HG03159 (cell line): ENCODE results near the gene SLC49A4.

Source experiments
- ATAC-seq: cut with Tn5 transposase; IDR thresholded peaks from one replicate; pipeline ENCODE4 v1.9.1; 2021; ENCODE audit warnings: mild to moderate bottlenecking, moderate library complexity; ENCODE audit not compliant: unreplicated experiment

The SLC49A4 gene

DNA sequence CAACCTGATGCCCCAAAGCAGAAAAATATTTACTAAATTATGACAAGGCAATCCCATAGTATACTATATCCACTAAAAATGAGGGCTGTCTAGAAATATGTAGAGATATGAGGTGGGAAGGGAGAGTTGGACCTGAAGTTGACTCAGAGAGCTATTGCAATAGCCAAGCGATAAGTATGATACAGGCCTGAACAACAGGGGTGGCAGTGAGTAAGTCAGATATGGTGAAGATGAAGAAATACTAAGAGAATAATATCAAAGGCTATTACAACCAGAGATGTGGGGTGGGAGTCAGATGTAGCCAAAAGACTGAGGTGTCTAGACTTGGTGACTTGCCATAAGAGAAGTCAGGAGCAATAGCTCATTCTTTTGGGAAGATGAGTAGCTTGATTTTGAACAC lies 10.4 kb upstream of the SLC49A4 start:
- no peak for ATAC-seq

DNA sequence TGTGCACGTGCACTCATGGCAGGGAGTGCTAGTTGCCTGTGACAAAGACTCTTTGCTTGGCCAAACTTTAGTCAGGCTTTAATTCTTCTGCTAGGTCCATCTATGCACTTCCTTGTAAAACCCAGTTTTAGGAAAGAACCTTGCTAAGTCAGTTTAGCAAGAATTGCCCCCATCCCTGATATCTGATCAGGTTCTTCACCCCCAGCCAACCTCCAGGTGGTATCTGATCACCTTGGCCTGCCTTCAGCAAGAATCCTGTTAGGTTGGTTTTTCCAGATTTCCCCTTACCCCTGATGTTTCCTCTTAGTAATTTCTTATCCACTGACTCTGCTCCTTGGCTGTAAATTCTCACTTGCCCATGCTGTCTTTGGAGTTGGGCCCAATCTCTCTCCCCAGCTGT lies 9.6 kb upstream of the SLC49A4 start:
- ATAC-seq, result no peak

DNA sequence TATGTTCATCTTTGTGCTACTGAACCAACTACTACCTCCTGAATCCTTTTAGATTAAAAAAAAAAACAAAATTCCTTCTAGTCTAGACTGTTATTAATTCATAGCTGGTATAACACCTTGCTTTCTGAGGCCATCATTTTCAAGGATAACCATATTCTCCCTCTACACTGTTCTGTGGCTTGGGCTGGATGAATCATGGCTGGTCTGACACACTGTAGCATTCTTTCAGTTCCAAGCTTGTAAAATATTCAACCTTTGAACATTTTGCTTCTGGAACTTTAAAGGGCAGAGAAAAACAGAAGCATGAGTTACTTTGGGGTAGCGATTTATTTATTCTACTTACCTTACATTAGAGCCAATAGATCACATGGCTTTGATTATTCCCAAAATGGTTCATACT lies 8.8 kb upstream of the SLC49A4 start:
- no peak for ATAC-seq

DNA sequence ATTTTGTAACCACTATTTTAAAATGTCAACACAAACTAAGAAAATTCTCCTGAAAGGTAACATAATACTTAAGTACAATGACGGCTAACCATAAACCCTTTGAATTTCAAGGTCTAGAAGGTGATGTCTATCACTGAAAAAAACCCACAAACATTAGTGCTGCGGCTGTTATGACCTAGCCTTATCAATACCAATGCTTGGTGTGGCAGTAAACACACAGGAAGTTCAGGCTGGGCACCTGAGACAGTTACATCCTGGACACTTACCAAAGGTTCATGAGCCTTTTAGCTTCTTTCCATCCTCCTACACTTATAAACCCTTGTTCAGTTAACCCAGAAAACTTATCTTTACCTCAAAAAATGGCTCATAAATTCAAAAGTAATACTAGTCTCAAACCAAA lies 7.0 kb upstream of the SLC49A4 start:
- no peak for ATAC-seq

DNA sequence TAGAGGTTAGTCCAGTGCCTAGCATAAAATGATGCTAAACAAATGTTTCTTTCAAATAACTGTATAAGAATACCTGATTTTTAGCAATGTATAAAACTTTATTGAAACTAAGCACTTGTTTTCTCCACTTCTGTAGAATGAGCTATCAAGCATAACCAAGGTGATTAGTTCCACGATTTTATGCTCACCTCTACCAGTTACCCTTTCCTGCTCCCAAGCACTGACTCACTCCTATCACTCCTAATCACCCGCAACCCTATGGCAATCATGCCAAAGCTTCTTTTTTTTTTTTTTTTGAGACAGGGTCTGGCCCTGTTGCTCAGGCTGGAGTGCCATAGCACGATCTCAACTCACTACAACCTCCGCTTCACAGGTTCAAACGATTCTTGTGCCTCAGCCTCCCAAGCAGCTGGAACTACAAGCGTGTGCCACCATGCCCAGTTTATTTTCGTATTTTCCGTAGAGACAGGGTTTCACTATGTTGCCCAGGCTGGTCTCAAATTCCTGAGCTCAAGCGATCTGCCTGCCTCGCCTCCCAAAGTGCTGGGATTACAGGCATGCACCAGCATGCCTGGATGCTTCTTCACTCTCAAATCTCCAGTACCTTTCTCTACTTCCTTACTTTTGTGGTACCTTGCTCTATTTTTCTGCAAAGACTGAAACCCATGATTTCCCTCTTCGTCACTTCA lies 5.1 kb upstream of the SLC49A4 start:
- no peak for ATAC-seq

DNA sequence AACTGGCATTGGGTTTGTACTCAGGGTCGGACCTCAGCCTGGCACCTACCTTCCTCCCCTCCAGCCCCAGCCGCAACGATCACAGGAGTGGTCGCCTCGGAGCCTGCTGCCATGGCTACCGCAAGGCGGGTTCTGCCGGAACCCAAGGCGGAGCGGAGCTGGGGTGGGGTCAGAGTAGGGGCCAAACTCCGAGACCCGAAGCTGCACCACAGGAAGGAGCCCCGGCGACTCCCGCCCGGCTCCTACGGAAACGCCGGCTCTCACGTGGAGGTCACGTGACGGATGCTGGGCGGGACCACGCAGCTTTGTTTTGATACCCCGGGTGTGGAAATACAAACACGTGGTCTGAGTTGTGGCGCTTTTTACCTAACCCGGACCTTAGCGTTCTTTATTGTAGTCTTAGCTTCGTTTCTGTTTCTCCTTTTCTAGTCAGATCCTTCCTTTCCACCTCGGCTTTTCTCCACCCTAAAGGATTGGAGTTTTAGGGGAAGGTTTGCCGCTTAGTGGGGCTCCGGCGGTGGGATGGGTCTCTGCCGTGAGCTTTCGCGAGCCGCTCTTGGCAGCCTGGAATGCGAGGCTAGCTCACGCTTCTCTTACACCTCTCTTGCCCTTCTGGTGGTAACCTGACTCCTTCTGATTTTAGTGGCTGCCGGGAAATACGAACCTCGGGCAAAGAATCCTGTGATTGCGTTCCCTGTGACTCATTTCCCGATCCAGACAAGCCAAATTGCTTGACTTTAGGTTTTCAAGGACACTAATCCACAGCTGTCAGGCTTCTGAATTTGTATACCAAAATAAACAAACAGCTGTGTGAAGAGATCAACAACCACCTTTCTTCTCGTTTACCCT lies 1.1 kb upstream of the SLC49A4 start, which contains the start of gene HSPBAP1:
HSPBAP1 (minus strand) TSS at position 264 of the 849 bp plus-strand sequence; CDS start at position 113, 151 bp downstream.
- peak; percentile 70 for ATAC-seq

DNA sequence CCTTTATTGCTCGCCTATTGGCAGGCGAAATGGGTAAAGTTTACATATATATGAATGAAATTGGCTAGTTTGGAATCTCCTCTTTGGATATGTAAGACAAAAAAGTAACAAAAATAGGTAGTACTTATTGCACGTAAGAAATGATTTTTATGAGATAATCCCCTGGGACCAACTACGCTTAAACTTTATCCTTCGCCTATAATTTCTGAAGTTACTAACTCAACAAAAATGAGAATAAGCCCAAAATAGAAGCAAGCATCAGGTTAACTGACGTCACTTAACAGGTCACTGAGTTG lies 438 bp upstream of the SLC49A4 start:
- ATAC-seq, result no peak

DNA sequence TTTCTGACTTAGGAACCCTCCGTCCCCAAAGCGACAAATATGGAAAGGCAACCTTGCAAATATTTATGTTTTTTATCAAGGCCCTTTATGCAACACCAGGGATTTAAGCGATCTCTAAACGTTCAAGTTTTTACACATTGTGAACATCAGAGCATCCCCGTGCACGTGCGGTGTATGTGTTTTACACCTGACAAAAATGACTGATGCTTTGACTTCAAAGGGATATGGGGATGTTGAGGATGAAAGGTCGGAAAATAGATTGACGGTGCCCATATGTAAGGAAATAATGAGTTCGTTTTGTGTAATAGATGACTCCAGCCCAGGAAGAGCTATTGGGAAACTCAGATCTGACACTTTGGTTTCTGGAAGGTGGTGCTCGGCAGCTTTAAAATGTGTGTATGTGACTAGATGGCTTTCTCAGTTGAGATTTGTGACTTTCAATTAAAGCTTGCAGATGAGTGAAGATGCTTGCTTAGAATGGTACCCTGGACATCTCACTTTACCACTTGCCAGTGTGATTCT lies 866 bp downstream of the SLC49A4 start:
- no peak for ATAC-seq

DNA sequence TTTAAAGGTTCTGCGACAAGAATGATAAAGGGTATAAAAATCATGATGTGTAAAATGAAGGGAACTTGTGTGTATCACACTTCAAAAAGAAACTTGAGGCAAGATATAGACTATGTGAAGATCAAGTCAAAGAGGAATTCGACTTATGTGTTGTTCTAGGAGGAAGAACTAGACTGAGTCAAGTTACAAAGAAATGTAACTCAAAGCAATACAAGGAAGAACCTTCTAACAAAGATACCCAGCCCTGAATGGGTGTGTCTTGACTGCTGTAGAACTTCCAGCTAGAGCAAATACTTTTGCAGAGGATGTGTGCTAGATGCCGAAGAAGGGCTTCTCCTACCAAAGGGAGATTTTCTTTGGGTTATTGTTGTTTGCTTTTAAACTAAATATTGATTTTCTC lies 2.4 kb downstream of the SLC49A4 start:
- ATAC-seq, result no peak

DNA sequence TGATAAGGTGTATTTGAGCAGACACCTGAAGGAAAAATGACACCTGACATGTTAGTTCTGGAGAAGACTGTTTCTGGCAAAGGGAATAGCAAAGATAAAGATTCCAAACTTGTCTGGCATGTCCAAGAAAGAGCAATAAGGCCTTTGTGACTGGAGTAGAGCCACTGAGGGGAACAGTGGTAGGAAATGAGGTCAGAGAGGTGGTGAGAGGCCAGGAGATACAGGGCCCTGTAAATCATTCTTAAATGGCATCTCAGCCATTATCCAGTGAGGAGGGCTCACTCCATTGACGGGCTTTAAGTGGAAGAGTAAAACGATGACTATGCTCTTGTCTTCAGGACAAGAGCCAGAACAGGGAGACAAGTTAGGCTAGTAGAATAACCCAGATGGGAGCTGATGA lies 4.5 kb downstream of the SLC49A4 start:
- no peak for ATAC-seq

DNA sequence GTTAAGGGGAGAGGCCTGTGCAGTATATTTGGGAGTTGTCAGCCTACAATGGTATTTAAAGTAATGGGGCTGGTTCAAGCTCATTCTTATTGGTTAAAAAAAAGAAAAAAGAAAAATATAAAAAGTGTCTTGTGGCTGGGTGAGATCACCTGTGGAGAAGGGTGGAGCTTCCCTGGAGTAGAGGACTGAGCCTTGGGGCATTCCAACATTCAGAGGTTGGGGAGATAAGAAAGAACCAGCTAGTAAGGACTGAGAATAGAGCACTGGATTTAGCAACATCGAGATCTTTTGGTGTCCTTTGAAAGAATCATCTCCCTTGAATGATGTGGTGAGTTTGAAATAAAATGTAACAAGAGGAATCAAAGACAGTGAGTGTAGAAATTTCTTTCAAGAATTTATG lies 5.2 kb downstream of the SLC49A4 start:
- no peak for ATAC-seq

DNA sequence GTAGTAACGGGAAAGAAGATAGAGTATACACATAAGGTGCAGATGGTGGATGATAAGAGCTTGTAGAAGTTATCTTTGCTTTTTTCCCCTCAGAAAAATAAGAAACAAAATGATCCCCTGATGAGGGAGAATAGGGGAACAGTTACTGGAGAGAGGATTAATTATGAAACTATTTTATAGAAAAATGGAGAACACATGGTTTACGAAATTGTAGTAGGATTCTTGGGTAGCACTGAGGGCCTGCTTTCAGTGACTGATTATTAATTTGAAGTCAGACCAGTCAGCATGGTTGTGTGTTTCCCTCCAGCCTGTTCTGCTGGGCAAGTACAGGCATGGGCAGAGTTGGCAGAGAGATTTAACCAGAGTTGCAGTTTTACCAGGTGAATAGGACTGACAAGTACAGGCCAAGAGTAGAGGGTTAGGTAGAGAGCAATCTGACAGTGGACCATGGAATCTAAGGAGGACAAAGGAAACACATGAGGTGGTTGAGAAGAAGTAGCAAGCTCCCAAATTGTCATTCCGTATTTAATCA lies 5.9 kb downstream of the SLC49A4 start:
- ATAC-seq, result no peak

DNA sequence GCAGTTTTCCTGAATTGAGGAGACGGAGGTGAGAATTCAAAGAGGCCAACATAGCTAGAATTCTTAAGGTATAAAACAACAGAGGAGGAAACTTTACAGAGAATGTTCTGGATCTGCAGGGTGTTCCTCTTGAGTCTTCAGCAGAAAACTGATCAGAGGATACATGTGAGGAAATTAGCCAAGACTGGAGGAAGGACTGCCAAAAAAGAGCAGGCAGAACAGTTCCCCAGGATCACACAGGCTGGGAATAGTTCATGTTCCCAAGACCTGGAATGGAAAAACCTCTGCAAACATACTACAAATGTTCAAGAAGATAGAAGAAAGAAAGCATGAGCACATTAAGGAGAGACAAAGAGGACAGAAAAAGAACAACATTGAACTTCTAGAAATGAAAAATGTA lies 7.5 kb downstream of the SLC49A4 start:
- no peak for ATAC-seq

DNA sequence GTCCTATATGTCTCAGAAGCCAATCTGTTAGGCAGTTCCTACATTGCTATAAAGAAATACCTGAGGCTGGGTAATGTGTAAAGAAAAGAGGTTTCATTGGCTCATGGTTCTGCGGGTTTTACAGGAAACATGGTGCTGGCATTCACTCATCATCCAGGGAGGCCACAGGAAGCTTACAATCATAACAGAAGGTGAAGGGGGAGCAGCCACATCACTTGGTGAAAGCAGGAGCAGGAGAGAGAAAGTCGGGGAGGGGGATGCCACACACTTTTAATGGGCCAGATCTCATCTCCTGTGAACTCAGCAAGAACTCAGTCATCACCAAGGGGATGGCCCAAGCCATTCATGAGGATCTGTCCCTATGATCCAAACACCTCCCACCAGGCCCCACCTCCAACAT lies 9.1 kb downstream of the SLC49A4 start:
- no peak for ATAC-seq

DNA sequence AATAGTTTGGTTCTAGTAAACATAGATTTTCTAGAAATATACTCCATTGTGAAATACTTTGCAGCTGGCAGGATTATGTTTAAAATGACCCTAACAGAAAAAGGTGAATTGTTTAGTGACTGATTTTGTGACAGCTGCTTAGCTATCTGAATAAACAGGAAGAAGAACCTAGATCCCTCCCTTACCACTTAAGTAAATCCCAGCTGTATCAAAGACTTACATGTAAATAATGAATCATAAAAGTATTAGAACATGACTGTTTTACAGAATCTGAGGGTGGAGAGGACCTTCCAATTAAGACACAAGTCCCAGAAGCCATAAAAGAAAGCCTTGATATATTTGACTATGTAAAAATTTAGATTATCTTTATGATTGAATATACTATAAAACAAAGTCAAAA lies 15.9 kb downstream of the SLC49A4 start:
- ATAC-seq, result no peak

DNA sequence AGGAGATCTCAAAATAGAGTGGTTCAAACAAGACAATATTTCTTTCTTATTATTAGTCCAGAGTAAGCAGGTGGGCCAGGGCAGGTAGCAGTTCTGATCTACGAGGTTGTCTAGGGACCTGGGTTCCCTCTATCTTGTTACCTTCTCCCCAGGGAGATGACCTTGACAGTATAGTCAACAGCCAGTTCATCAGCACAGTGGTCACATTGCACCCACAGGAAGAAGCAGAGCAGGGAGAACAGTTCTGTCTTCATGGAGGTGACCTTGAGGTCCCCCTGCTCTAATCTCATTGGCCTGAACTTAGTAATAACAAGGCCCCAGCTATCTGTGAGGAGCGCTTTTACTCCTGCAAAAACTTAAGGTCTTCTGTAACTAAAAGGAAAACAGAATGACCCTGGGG lies 21.7 kb downstream of the SLC49A4 start:
- ATAC-seq, result no peak

DNA sequence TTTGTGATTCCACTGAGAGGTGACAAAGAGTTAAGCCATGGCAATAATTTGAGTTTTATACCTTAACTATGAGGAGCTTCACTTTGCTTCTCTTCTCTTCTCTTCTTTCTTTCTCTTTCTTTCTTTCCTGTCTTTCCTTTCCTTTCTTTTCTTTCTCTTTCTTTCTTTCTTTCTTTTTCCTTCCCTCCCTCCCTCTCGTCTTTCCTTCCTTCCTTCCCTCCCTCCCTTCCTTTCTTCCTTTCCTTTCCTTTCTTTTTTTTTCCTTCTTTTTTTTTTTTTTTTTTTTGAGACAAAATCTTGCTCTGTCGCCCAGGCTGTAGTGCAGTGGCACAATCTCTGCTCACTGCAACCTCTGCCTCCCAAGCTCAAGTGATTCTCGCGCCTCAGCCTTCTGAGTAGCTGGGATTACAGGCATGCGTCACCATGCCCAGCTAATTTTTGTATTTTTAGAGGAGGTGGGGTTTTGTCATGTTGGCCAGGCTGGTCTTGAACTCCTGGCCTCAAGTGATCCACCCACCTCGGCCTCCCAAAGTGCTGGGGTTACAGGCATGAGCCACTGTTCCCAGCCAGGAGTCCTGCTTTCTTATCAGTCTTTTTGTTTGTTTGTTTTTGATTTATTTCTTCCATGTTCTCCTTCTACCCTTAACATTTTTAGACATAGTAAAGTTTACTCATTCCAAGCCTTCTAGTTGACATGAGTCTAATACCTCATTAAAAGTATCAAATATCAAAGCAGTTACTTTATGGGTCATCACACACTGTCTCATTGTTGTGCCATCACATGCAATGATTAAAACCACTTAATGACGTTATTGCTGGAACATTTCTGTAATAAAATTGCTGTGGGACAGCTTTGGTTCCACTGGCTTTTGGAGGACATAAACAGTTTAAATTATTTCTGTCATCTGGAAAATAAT lies 29.9 kb downstream of the SLC49A4 start:
- ATAC-seq, result no peak

DNA sequence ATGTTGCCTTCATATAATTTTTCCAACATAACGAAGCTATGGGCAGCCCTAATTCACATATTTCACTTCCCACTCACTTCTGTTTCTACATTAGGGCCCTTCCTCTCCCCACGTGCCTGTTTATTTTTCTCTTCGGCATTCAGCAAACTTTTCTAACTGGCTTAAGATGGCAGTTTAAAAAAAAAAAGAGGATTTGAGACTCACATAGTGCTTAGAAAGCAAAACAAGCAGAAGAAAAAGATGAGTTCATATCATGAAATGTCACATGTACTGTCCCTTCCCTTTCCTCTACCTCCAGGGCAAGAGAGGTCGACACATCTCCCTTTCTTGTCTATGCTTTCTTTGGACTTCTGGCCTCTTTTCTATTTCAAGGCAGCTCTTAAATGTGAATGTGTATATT lies 30.6 kb downstream of the SLC49A4 start:
- ATAC-seq, result no peak

DNA sequence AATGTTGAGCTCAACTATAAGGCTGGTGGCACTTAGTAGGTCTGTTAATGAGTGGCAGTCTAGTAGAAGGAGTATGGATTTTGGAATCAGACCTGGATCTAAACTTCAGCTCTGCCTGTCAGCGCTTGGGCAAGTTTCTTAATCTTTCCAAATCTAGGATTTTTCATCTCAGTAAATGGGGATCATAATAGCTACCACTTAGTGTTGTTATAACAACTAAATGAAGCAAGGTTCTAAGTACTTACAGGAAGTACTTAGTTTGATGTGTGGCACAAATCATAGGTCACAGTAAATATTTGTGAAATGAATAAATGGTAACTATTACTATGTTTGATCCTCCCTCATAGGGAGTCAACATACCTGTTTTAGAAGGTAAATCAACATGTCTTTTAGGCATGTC lies 31.4 kb downstream of the SLC49A4 start:
- ATAC-seq, result no peak

DNA sequence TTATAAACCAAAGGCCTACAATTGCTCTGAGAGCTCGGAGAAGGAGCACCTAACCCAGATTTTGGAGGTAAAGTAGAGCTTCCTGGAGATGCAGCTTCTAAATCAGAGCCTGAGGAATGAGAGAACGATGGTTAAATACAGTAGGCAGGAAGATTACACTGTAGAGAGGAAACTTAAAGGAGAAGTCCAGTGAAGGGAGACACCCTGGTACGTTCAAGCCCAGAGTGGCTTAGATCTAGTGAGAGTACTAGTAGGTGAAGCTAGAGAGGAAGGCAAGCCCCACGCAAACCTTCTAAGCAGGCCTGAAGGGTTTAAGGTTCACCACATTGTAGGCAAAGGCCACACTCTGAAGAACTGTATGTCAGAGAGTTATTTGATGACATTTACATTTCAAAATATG lies 33.4 kb downstream of the SLC49A4 start:
- ATAC-seq, result no peak

DNA sequence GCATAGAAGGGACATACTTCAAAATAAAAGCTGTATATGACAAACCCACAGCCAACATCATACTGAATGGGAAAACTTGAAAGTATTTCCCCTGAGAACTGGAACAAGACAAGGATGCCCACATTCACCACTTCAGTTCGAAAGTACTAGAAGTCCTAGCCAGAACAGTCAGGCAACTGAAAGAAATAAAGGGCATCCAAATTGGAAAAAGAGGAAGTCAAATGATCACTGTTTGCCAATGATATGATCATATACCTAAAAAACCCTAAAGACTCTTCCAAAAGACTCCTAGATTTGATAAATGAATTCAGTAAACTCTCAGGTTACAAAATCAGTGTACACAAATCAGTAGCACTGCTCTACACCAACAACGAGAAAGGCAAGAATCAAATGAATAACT lies 40.7 kb downstream of the SLC49A4 start:
- ATAC-seq, result no peak
